Transverse colon (tissue), 4 donors: ENCODE data around the gene HLA-E. TPM values are rescaled to one million over a fixed set of nuclear protein-coding genes. Genes with fewer than 3 reads are reported as not detected.

ENCODE experiments used
- DNase-seq: peaks from one replicate; pipeline ENCODE4 v3.0.0-alpha.2; 2019
- H3K27ac ChIP-seq, 4 donors: fragments of 200-600 bp; sonication (generic); 2 replicates each; pipeline ENCODE4 v1.5.1; 2016 to 2018; ENCODE audit warnings: inconsistent platforms in 4 of 4
- H3K27me3 ChIP-seq: fragments of 200-600 bp; sonication (generic); 2 replicates; pipeline ENCODE4 v1.5.1; 2017; ENCODE audit warnings: inconsistent platforms
- H3K36me3 ChIP-seq, 4 donors: fragments of 200-600 bp; sonication (generic); 2 replicates each; pipeline ENCODE4 v1.5.1; 2017 to 2019; ENCODE audit warnings: inconsistent platforms in 4 of 4
- H3K4me1 ChIP-seq, 4 donors: fragments of 200-600 bp; sonication (generic); 2 replicates each; pipeline ENCODE4 v1.5.1; 2017 to 2020; ENCODE audit warnings: inconsistent platforms in 4 of 4
- H3K4me3 ChIP-seq, 4 donors: fragments of 200-600 bp; sonication (generic); 1 replicate in 1 of 4; 2 replicates in 3 of 4; pipeline versions ENCODE4 v1.5.1 to v1.6.1; 2017 to 2019; ENCODE audit warnings: inconsistent platforms in 4 of 4
- H3K9me3 ChIP-seq, 2 donors: fragments of 200-600 bp; sonication (generic); 2 replicates each; pipeline ENCODE4 v1.5.1; 2017 to 2019; ENCODE audit warnings: inconsistent platforms in 2 of 2
- CTCF ChIP-seq, 5 experiments: fragments of 200-600 bp in 3 of 5; fragments of 450-650 bp in 2 of 5; sonication (generic) in 3 of 5; IDR thresholded peaks; 1 replicate in 2 of 5; 2 replicates in 3 of 5; pipeline ENCODE4 v1.5.1; 2016 to 2017; ENCODE audit warnings: antibody characterized with exemption in 5 of 5, inconsistent platforms in 3 of 5, mild to moderate bottlenecking in 2 of 5, moderate library complexity in 1 of 5
- EP300 ChIP-seq: sonication (generic); formaldehyde crosslinking; IDR thresholded peaks from one replicate; pipeline ENCODE4 v1.6.1; 2017; ENCODE audit warnings: antibody characterized with exemption, low read depth
- POLR2A ChIP-seq: fragments of 450-650 bp; IDR thresholded peaks from one replicate; pipeline ENCODE4 v1.6.1; 2016; ENCODE audit warnings: antibody characterized with exemption, mild to moderate bottlenecking, moderate library complexity
- POLR2AphosphoS5 ChIP-seq, 3 donors: sonication (generic); formaldehyde crosslinking; IDR thresholded peaks; one replicate each; pipeline ENCODE4 v1.6.1; 2016; ENCODE audit warnings: antibody characterized with exemption in 3 of 3
- WGBS, 2 donors: methylation state at CpG; one replicate each; pipeline ENCODE4 v1.1.5; 2018; ENCODE audit warnings: low coverage in 1 of 2; 5-methylcytosine and 5-hydroxymethylcytosine counted together
- in situ Hi-C, 4 donors: fragments of 200-750 bp; cut with MboI; loops; one replicate each; pipeline versions ENCODE4 v1.15.0 to v1.15.1; 2017; ENCODE audit warnings: low sequenced_read_pairs in 3 of 4, low pct_ligation_motif_present in 1 of 4, low pct_unique_long_range_greater_than_20kb in 1 of 4
- intact Hi-C: fragments of 100-400 bp; cut with DNase I; formaldehyde crosslinking; loops from one replicate; pipeline ENCODE4 v1.15.1; 2023; ENCODE audit warnings: low total_unique reads
- total RNA-seq, 4 donors: library from RNA; depleted of rRNA; stranded (reverse); fragments of >200 nt; gene quantifications; one replicate each; pipeline ENCODE4 v1.1.0, GENCODE V29; 2016

The HLA-E gene
- total RNA-seq, 4 donors from 2014 or later: 248 to 610 (median 493) TPM

GRCh38 chr6:30446259-30446658, 43.0 kb upstream of the HLA-E start:
- Histone ChIP-seq H3K4me3 (no peak overlapping the region), H3K36me3 (no peaks in the 10 kb centered on the region), H3K4me1 (peaks cover 2 to 20% (median 4%) of the 10 kb centered on the region in 4 donors), H3K27ac (no peak overlapping the region), H3K9me3 (no peaks in the 10 kb centered on the region), H3K27me3 (peaks cover 100% of the 10 kb centered on the region)
- intact Hi-C loops (no loop called here), in situ Hi-C loops (no loop called here)
- TF ChIP-seq POLR2AphosphoS5 (IDR thresholded peaks at IDR 0.05) (no peak), POLR2A (no peak), EP300 (no peak), CTCF (IDR thresholded peaks at IDR 0.05) (no peak)
- no peak for DNase-seq
- WGBS, 2 donors: 65 to 67% methylated on average over 1 to 2 of the region's 2 CpGs

DNA sequence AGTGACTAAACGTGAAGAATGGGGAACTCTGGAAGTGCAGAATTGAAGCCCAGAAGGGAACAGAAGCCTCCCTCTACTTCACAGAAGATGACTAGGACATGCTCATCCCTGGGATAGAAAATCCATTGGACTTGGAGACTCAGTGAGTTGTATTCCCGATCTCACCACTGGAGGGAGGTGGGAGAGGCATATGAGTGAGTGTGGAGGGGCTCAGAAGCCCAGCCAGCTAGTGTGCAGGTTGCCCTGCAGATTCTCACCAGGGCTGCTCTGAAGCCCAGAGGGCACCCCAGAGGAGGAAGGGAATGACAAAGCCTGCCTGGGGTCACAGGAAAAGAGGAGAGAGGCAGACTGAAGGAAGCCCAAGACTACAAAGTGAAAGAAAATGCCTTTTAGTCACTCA, 42.1 kb upstream of the HLA-E start:
- peaks cover 100% of the 10 kb centered on the region for H3K27me3 ChIP-seq
- H3K9me3 ChIP-seq: no peaks in the 10 kb centered on the region
- H3K4me3 ChIP-seq: no peak overlapping the region
- 0 to 5% methylated on average over 1 to 2 of the region's 2 CpGs for WGBS, 2 donors
- TF ChIP-seq POLR2AphosphoS5 (IDR thresholded peaks at IDR 0.05): no peak
- no peak for TF ChIP-seq POLR2A
- TF ChIP-seq EP300: no peak
- TF ChIP-seq CTCF (IDR thresholded peaks at IDR 0.05): no peak
- intact Hi-C loops (no loop called here), in situ Hi-C loops (no loop called here)
- no peaks in the 10 kb centered on the region for H3K36me3 ChIP-seq
- H3K27ac ChIP-seq: no peak overlapping the region
- DNase-seq: no peak
- peaks cover 2 to 25% (median 6%) of the 10 kb centered on the region in 4 donors for H3K4me1 ChIP-seq

DNA sequence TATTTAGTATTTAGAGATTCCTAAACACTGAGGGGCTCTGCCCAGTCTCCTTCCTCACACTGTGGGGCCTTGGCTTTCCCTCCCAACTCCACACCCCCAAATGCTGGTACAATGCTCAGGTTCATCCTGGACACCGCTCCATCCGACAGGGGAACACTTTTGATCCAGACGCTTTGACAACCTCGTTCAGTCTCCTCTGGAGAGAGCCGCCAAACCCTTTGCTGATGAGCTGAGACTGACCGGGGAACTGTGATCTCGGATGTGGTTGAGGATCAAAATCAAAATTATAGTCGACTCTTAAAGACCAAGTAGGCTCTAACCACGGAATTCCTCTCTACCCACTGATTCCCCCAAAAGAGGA, 38.8 kb upstream of the HLA-E start:
- Histone ChIP-seq H3K9me3 (no peaks in the 10 kb centered on the region), H3K4me1 (peaks cover 2 to 19% (median 6%) of the 10 kb centered on the region in 4 donors), H3K4me3 (peak overlapping the region in 1 of 4 donors; percentile 28), H3K36me3 (no peaks in the 10 kb centered on the region), H3K27ac (no peak overlapping the region), H3K27me3 (peaks cover 95% of the 10 kb centered on the region)
- TF ChIP-seq EP300 (no peak), CTCF (IDR thresholded peaks at IDR 0.05) (no peak), POLR2AphosphoS5 (IDR thresholded peaks at IDR 0.05) (no peak), POLR2A (no peak)
- WGBS, 2 donors: 3 to 22% methylated on average over 6 to 9 of the region's 9 CpGs
- DNase-seq: no peak
- in situ Hi-C loops: loop anchor here in 2 of 4 donors (25.0 kb wide), 2 partner anchors 612 to 637 kb away; no protein-coding TSS in a partner anchor
- intact Hi-C loops: no loop called here

GRCh38 chr6:30450909-30451841, 38.1 kb upstream of the HLA-E start:
- Histone ChIP-seq H3K27me3 (peaks cover 95% of the 10 kb centered on the region), H3K4me1 (peaks cover 2 to 19% (median 6%) of the 10 kb centered on the region in 4 donors), H3K36me3 (no peaks in the 10 kb centered on the region), H3K9me3 (no peaks in the 10 kb centered on the region), H3K27ac (no peak overlapping the region), H3K4me3 (peak overlapping the region in 1 of 4 donors; percentile 28)
- in situ Hi-C loops: loop anchor here in 2 of 4 donors (25.0 kb wide), 2 partner anchors 611 to 636 kb away; no protein-coding TSS in a partner anchor
- no peak for TF ChIP-seq CTCF (IDR thresholded peaks at IDR 0.05)
- no peak for TF ChIP-seq EP300
- TF ChIP-seq POLR2AphosphoS5 (IDR thresholded peaks at IDR 0.05): no peak
- TF ChIP-seq POLR2A: no peak
- 0 to 19% methylated on average over 5 to 28 of the region's 55 CpGs for WGBS, 2 donors
- intact Hi-C loops: no loop called here
- DNase-seq: peak; percentile 38
